Measurements from ENCODE around the gene MMD.

MMD gene

GRCh38 chr17:55345132-55345531 lies 76.5 kb downstream of the MMD start:
- DNase-seq = no peak

- no peak for DNase-seq
These were observed 77.1 kb downstream of the MMD start for GRCh38 chr17:55344514-55344997.

- no peak for DNase-seq
These were observed 77.6 kb downstream of the MMD start for GRCh38 chr17:55343900-55344513.

- no peak for DNase-seq
These were observed 78.6 kb downstream of the MMD start for GRCh38 chr17:55342800-55343585.
